ENCODE measurements around the gene NRP2.

GRCh38 chr2:205699515-205700289 lies 17.4 kb downstream of the NRP2 start:
- TF ChIP-seq CTCF (conservative IDR thresholded peaks at IDR 0.05; ENCODE audit: low read length), result no peak
- no peak for TF ChIP-seq EZH2phosphoT487 (IDR thresholded peaks at IDR 0.05; ENCODE audit: borderline replicate concordance, low read depth, low read length)
